Tibial artery (tissue), 4 donors: ENCODE data around the gene ATXN7L1.
"Not testable (repeated sequence)": the region's sequence is repeated elsewhere in the genome, so short reads cannot be mapped to it uniquely, and the experiment has no call there.

Experiments
- DNase-seq, 2 donors: peaks; one replicate each; pipeline ENCODE4 v3.0.0-alpha.2; 2019
- H3K27ac ChIP-seq, 2 donors: fragments of 200-600 bp; sonication (generic) in 1 of 2; 1 replicate in 1 of 2; 2 replicates in 1 of 2; pipeline ENCODE4 v1.5.1; 2018 to 2019; ENCODE audit warnings: mild to moderate bottlenecking in 1 of 2
- H3K27me3 ChIP-seq, 2 donors: fragments of 200-600 bp; sonication (generic) in 1 of 2; one replicate each; pipeline versions ENCODE4 v1.5.1 to v1.6.0; 2016 to 2019
- H3K36me3 ChIP-seq, 3 donors: fragments of 200-600 bp; sonication (generic) in 2 of 3; one replicate each; pipeline ENCODE4 v1.5.1; 2016 to 2019; ENCODE audit warnings: mild to moderate bottlenecking in 2 of 3
- H3K4me1 ChIP-seq, 4 donors: fragments of 200-600 bp; sonication (generic) in 2 of 4; 1 replicate in 3 of 4; 2 replicates in 1 of 4; pipeline ENCODE4 v1.5.1; 2016 to 2019
- H3K4me3 ChIP-seq, 2 donors: fragments of 200-600 bp; sonication (generic) in 1 of 2; 1 replicate in 1 of 2; 2 replicates in 1 of 2; pipeline ENCODE4 v1.5.1; 2018 to 2019; ENCODE audit warnings: mild to moderate bottlenecking in 2 of 2
- H3K9me3 ChIP-seq, 3 donors: fragments of 200-600 bp; sonication (generic) in 1 of 3; one replicate each; pipeline ENCODE4 v1.5.1; 2016 to 2019
- CTCF ChIP-seq, 2 experiments: fragments of 200-600 bp in 1 of 2; fragments of 450-650 bp in 1 of 2; IDR thresholded peaks; one replicate each; pipeline ENCODE4 v1.5.1; 2017 to 2019; ENCODE audit warnings: antibody characterized with exemption in 2 of 2, mild to moderate bottlenecking in 1 of 2, moderate library complexity in 1 of 2
- intact Hi-C: fragments of 100-400 bp; cut with DNase I; formaldehyde crosslinking; loops from one replicate; pipeline ENCODE4 v1.15.0; 2023; ENCODE audit warnings: low total_unique reads

Gene ATXN7L1

GRCh38 chr7:105890290-105890997 lies 14.0 kb upstream of the ATXN7L1 start:
- no peak overlapping the region for H3K4me3 ChIP-seq

GRCh38 chr7:105887569-105888189 lies 11.3 kb upstream of the ATXN7L1 start:
- intact Hi-C loops = no loop called here
- Histone ChIP-seq H3K27me3 (no peaks in the 10 kb centered on the region), H3K4me1 (peaks cover 0 to 4% (median 0%) of the 10 kb centered on the region in 4 donors), H3K36me3 (no peaks in the 10 kb centered on the region), H3K27ac (no peak overlapping the region), H3K4me3 (no peak overlapping the region), H3K9me3 (no peaks in the 10 kb centered on the region)
- DNase-seq = no peak
- no peak for TF ChIP-seq CTCF (IDR thresholded peaks at IDR 0.05)

More at GRCh38 chr7:105890290-105890997, 14.0 kb upstream of the ATXN7L1 start:
- DNase-seq = no peak
- H3K9me3 ChIP-seq = no peaks in the 10 kb centered on the region
- no peak for TF ChIP-seq CTCF (IDR thresholded peaks at IDR 0.05)
- no peaks in the 10 kb centered on the region for H3K27me3 ChIP-seq
- intact Hi-C loops = no loop called here
- peaks cover 0 to 4% (median 0%) of the 10 kb centered on the region in 4 donors for H3K4me1 ChIP-seq
- H3K27ac ChIP-seq = no peak overlapping the region
- no peaks in the 10 kb centered on the region for H3K36me3 ChIP-seq

- Histone ChIP-seq H3K9me3 (no peaks in the 10 kb centered on the region), H3K27ac (no peak overlapping the region), H3K36me3 (no peaks in the 10 kb centered on the region), H3K4me1 (peaks cover 0 to 4% (median 0%) of the 10 kb centered on the region in 4 donors), H3K4me3 (no peak overlapping the region), H3K27me3 (no peaks in the 10 kb centered on the region)
- DNase-seq = no peak
- intact Hi-C loops = no loop called here
- no peak for TF ChIP-seq CTCF (IDR thresholded peaks at IDR 0.05)
Measured at GRCh38 chr7:105886776-105887175, 10.4 kb upstream of the ATXN7L1 start.

- intact Hi-C loops = no loop called here
- no peak for TF ChIP-seq CTCF (IDR thresholded peaks at IDR 0.05)
- Histone ChIP-seq H3K9me3 (no peaks in the 10 kb centered on the region), H3K4me3 (no peak overlapping the region), H3K4me1 (peaks cover 0 to 4% (median 0%) of the 10 kb centered on the region in 4 donors), H3K36me3 (no peaks in the 10 kb centered on the region), H3K27ac (no peak overlapping the region), H3K27me3 (no peaks in the 10 kb centered on the region)
- DNase-seq = no peak
Measured at GRCh38 chr7:105885387-105886111, 9.2 kb upstream of the ATXN7L1 start.

- H3K27me3 ChIP-seq, H3K4me3 ChIP-seq, intact Hi-C loops, H3K9me3 ChIP-seq, H3K27ac ChIP-seq, DNase-seq, H3K36me3 ChIP-seq, H3K4me1 ChIP-seq: not testable (repeated sequence)
Measured at GRCh38 chr7:105883179-105883578, 6.8 kb upstream of the ATXN7L1 start.

GRCh38 chr7:105881439-105881838 lies 5.0 kb upstream of the ATXN7L1 start:
- Histone ChIP-seq H3K27ac (no peak overlapping the region), H3K27me3 (no peaks in the 10 kb centered on the region), H3K4me3 (no peak overlapping the region), H3K4me1 (peaks cover 0 to 16% (median 7%) of the 10 kb centered on the region in 4 donors), H3K36me3 (no peaks in the 10 kb centered on the region), H3K9me3 (no peaks in the 10 kb centered on the region)
- no peak for DNase-seq
- TF ChIP-seq CTCF (IDR thresholded peaks at IDR 0.05) = no peak
- intact Hi-C loops = no loop called here
